Liver (tissue), 3 donors: Measurements from ENCODE around the gene ABCB9.

Experiments
- FOXA1 ChIP-seq: IDR thresholded peaks from 2 replicates; pipeline ENCODE4 v1.6.1; 2016; ENCODE audit warnings: antibody characterized with exemption
- TAF1 ChIP-seq: conservative IDR thresholded peaks from 2 replicates; pipeline ENCODE4 v1.6.1; 2016; ENCODE audit warnings: antibody characterized with exemption, mild to moderate bottlenecking
- TF ChIP-seq, protein P1 (sequence below): fragments of 150-350 bp; IDR thresholded peaks from 2 replicates; pipeline ENCODE4 v1.5.1; 2017; ENCODE audit warnings: improper control_type of control experiment, low read depth, low read length; ENCODE audit not compliant: missing input control
- TF ChIP-seq, protein P2 (sequence below): IDR thresholded peaks from 2 replicates; pipeline ENCODE4 v1.6.1; 2016; ENCODE audit warnings: antibody characterized with exemption
- donor health status: healthy.
- donor health status: healthy.

GRCh38 chr12:122982477-122982815 is 16.2 kb upstream of the ABCB9 start:
- TF ChIP-seq TAF1 (no peak), FOXA1 (no peak)
- TF ChIP-seq, protein P1, sequence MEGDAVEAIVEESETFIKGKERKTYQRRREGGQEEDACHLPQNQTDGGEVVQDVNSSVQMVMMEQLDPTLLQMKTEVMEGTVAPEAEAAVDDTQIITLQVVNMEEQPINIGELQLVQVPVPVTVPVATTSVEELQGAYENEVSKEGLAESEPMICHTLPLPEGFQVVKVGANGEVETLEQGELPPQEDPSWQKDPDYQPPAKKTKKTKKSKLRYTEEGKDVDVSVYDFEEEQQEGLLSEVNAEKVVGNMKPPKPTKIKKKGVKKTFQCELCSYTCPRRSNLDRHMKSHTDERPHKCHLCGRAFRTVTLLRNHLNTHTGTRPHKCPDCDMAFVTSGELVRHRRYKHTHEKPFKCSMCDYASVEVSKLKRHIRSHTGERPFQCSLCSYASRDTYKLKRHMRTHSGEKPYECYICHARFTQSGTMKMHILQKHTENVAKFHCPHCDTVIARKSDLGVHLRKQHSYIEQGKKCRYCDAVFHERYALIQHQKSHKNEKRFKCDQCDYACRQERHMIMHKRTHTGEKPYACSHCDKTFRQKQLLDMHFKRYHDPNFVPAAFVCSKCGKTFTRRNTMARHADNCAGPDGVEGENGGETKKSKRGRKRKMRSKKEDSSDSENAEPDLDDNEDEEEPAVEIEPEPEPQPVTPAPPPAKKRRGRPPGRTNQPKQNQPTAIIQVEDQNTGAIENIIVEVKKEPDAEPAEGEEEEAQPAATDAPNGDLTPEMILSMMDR, result no peak
- TF ChIP-seq, protein P2, sequence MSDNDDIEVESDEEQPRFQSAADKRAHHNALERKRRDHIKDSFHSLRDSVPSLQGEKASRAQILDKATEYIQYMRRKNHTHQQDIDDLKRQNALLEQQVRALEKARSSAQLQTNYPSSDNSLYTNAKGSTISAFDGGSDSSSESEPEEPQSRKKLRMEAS, result no peak
